KMS-11 (cell line): Measurements from ENCODE around the gene PLXNB2.
A peak's percentile ranks its signal among the peaks of the same experiment; 100 is the strongest.
"Not testable (repeated sequence)": the region's sequence is repeated elsewhere in the genome, so short reads cannot be mapped to it uniquely, and the experiment has no call there.

ENCODE experiments used
- H2AFZ ChIP-seq: fragments of 200-600 bp; sonication (generic); 2 replicates; pipeline ENCODE4 v1.6.1; 2016; ENCODE audit warnings: antibody characterized with exemption, mixed run types, low read depth
- H3K27ac ChIP-seq: fragments of 200-600 bp; sonication (generic); 2 replicates; pipeline ENCODE4 v1.6.1; 2016; ENCODE audit warnings: mild to moderate bottlenecking, mixed run types
- H3K27me3 ChIP-seq: fragments of 200-600 bp; sonication (generic); 2 replicates; pipeline ENCODE4 v1.6.1; 2017; ENCODE audit warnings: mild to moderate bottlenecking, low read depth, mixed run types, moderate library complexity; ENCODE audit not compliant: insufficient read depth
- H3K36me3 ChIP-seq: fragments of 200-600 bp; sonication (generic); 2 replicates; pipeline ENCODE4 v1.6.1; 2017; ENCODE audit warnings: mild to moderate bottlenecking, mixed run types; ENCODE audit not compliant: insufficient read depth
- H3K4me1 ChIP-seq: fragments of 200-600 bp; sonication (generic); 2 replicates; pipeline ENCODE4 v1.6.1; 2016; ENCODE audit warnings: mild to moderate bottlenecking, low read depth, mixed run types; ENCODE audit not compliant: poor library complexity, severe bottlenecking
- H3K4me2 ChIP-seq: fragments of 200-600 bp; sonication (generic); 2 replicates; pipeline ENCODE4 v1.7.0; 2016; ENCODE audit warnings: mild to moderate bottlenecking, mixed run types
- H3K4me3 ChIP-seq: fragments of 200-600 bp; sonication (generic); IDR thresholded peaks from 2 replicates; pipeline ENCODE4 v1.6.1; 2017; ENCODE audit warnings: low read depth, low read length, mixed read lengths; ENCODE audit not compliant: insufficient read depth
- H3K79me2 ChIP-seq: fragments of 200-600 bp; sonication (generic); 2 replicates; pipeline ENCODE4 v1.6.1; 2016; ENCODE audit warnings: low read depth, mixed run types; ENCODE audit not compliant: insufficient read depth
- H3K9ac ChIP-seq: fragments of 200-600 bp; sonication (generic); 2 replicates; pipeline ENCODE4 v1.6.1; 2016; ENCODE audit warnings: mild to moderate bottlenecking, mixed run types
- H4K20me1 ChIP-seq: fragments of 200-600 bp; sonication (generic); 2 replicates; pipeline ENCODE4 v1.6.1; 2016; ENCODE audit warnings: mild to moderate bottlenecking, mixed run types; ENCODE audit not compliant: insufficient read depth
- TF ChIP-seq, protein P1 (sequence below): fragments of 200-600 bp; sonication (generic); conservative IDR thresholded peaks from 2 replicates; pipeline ENCODE4 v1.6.1; 2017; ENCODE audit warnings: low read depth, mild to moderate bottlenecking, antibody characterized with exemption, low read length, moderate library complexity, mixed read lengths

PLXNB2 gene

DNA sequence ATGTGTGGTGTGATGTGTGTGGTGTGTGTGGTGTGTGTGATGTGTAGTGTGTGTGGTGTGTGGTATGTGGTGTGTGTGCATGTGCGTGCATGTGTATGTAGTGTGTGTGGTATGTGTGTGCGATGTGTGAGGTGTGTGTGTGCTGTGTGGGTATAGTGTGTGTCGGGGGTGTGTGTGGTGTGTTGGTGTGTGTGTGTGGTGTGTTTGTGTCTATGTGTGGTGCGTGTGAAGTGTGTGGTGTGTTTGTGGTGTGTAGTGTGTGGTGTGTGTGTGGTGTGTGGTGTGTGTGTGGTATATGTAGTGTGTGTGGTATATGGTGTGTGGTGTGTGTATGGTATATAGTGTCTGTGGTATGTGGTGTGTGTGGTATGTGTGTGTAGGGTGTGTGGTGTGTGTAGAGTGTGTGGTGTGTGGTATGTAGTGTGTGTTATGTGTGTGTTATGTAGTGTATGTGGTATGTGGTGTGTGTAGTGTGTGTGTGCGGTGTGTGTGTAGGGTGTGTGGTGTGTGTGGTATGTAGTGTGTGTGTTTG lies 30.7 kb upstream of the PLXNB2 start:
- TF ChIP-seq, protein P1, sequence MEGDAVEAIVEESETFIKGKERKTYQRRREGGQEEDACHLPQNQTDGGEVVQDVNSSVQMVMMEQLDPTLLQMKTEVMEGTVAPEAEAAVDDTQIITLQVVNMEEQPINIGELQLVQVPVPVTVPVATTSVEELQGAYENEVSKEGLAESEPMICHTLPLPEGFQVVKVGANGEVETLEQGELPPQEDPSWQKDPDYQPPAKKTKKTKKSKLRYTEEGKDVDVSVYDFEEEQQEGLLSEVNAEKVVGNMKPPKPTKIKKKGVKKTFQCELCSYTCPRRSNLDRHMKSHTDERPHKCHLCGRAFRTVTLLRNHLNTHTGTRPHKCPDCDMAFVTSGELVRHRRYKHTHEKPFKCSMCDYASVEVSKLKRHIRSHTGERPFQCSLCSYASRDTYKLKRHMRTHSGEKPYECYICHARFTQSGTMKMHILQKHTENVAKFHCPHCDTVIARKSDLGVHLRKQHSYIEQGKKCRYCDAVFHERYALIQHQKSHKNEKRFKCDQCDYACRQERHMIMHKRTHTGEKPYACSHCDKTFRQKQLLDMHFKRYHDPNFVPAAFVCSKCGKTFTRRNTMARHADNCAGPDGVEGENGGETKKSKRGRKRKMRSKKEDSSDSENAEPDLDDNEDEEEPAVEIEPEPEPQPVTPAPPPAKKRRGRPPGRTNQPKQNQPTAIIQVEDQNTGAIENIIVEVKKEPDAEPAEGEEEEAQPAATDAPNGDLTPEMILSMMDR = no peak
- Histone ChIP-seq H3K27me3 (no peaks in the 10 kb centered on the region), H3K36me3 (no peaks in the 10 kb centered on the region), H2AFZ (no peak overlapping the region), H3K4me2 (no peak overlapping the region), H3K4me1 (no peaks in the 10 kb centered on the region), H3K79me2 (no peaks in the 10 kb centered on the region), H3K9ac (no peak overlapping the region), H3K27ac (no peak overlapping the region), H4K20me1 (no peaks in the 10 kb centered on the region), H3K4me3 (no peak overlapping the region)

DNA sequence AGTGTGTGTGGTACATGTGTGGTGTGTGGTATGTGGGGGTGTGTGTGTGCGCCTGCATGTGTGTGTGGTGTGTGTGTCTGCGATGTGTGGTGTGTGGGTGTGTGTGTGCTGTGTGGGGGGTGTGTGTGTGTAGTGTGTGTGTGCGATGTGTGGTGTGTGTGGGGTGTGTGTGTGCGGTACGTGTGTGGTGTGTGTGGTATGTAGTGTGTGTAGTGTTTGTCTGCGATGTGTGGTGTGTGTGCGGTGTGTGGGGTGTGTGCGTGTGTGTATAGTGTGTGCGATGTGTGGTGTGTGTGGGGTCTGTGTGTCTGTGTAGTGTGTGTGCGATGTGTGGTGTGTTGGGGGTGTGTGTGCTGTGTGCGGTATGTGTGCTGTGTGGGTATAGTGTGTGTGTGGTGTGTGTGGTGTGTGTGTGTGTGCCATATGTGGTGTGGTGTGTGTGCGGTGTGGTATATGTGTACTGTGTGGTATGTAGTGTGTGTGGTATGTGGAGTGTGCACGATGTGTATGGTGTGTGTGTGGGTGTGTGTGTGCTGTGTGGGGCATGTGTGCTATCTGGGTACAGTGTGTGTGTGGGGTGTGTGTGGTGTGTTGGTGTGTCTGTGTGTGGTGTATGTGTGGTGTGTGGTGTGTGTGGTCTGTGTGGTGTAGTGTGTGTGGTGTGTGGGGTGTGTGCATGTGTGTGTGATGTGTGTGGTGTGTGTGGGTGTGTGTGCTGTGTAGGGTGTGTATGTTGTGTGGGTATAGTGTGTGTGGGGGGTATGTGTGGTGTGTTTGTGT lies 30.0 kb upstream of the PLXNB2 start:
- no peak overlapping the region for H2AFZ ChIP-seq
- H3K4me3 ChIP-seq = no peak overlapping the region
- no peaks in the 10 kb centered on the region for H3K4me1 ChIP-seq
- H3K4me2 ChIP-seq = no peak overlapping the region
- no peaks in the 10 kb centered on the region for H3K27me3 ChIP-seq
- no peaks in the 10 kb centered on the region for H4K20me1 ChIP-seq
- H3K9ac ChIP-seq = no peak overlapping the region
- no peak overlapping the region for H3K27ac ChIP-seq
- H3K79me2 ChIP-seq = no peaks in the 10 kb centered on the region
- TF ChIP-seq, protein P1 = no peak
- no peaks in the 10 kb centered on the region for H3K36me3 ChIP-seq

DNA sequence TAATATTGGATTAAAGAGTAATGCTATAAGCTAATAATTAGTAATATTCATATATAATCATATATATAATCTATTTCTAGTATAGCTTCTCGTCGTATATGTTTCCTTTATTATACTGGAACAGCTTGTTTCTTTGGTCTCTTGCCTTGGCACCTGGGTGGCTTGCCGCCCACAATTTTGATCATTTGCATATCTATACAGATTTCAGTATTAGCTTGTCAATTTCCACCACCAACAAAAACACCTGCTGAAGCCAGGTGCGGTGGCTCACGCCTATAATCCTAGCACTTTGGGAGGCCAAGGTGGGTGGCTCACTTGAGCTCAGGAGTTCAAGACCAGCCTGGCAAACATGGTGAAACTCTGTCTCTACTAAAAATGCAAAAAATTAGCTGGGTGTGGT lies 27.0 kb upstream of the PLXNB2 start:
- not testable (repeated sequence) for H4K20me1 ChIP-seq, H3K9ac ChIP-seq, H3K79me2 ChIP-seq, H3K27me3 ChIP-seq, H3K27ac ChIP-seq, H3K4me2 ChIP-seq, H3K4me3 ChIP-seq, H3K4me1 ChIP-seq, H3K36me3 ChIP-seq, H2AFZ ChIP-seq

DNA sequence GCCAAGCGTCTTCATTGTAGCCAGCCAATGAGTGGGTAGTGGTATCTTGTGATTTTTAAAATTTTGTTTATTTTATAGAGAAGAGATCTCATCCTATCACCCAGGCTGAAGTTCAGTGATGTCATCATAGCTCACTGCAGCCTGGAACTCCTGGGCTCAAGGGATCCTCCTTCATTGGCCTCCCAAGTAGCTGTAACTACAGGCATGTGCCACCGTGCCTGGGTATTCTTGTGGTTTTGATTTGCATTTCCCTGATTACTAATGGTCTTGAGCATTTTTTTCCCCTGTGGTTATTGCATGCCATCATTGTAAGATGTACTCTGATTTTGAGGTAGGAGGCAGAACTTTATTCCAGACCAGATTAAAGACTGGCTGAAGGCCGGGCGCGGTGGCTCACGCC lies 21.8 kb upstream of the PLXNB2 start:
- H3K27me3 ChIP-seq = no peaks in the 10 kb centered on the region
- no peak overlapping the region for H3K27ac ChIP-seq
- no peak overlapping the region for H3K9ac ChIP-seq
- H3K4me1 ChIP-seq = peaks cover 6% of the 10 kb centered on the region
- H2AFZ ChIP-seq = no peak overlapping the region
- no peaks in the 10 kb centered on the region for H3K79me2 ChIP-seq
- no peaks in the 10 kb centered on the region for H4K20me1 ChIP-seq
- no peak overlapping the region for H3K4me3 ChIP-seq
- no peak overlapping the region for H3K4me2 ChIP-seq
- TF ChIP-seq, protein P1 = no peak
- H3K36me3 ChIP-seq = no peaks in the 10 kb centered on the region

DNA sequence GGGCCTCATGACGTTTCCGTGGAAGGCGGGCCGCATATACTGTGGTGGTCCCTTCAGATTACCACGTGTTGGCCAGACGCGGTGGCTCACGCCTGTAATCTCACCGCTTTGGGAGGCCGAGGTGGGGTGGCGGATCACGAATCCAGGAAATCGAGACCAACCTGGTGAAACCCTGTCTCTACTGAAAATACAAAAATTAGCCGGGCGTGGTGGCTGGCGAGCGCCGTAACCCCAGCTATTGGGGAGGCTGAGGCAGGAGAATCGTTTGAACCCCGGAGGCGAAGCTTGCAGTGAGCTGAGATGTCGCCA lies 20.2 kb upstream of the PLXNB2 start:
- no peaks in the 10 kb centered on the region for H3K79me2 ChIP-seq
- H3K4me1 ChIP-seq = peaks cover 6% of the 10 kb centered on the region
- peak overlapping the region; percentile 57 for H2AFZ ChIP-seq

More for the DNA sequence above, 20.2 kb upstream of the PLXNB2 start:
- peak overlapping the region; percentile 74; the same call in 1 of the 2 replicates for H3K9ac ChIP-seq
- H3K36me3 ChIP-seq = no peaks in the 10 kb centered on the region
- no peak overlapping the region; the same call in 1 of the 2 replicates for H3K27ac ChIP-seq
- no peaks in the 10 kb centered on the region for H4K20me1 ChIP-seq
- no peaks in the 10 kb centered on the region for H3K27me3 ChIP-seq
- H3K4me3 ChIP-seq = no peak overlapping the region
- peak overlapping the region; percentile 63 for H3K4me2 ChIP-seq
- TF ChIP-seq, protein P1 = no peak
